Measurements from ENCODE around the gene POC1A. TPM values are rescaled to one million over a fixed set of nuclear protein-coding genes. Genes with fewer than 3 reads are reported as not detected.

Gene POC1A
- total RNA-seq, 1 donor from 2014 or later = 30.1 TPM

GRCh38 chr3:52149726-52150125 lies 4.5 kb downstream of the POC1A start:
- no peak for DNase-seq (ENCODE audit: low read depth, low spot score)
- no peaks in the 10 kb centered on the region for H3K27me3 Mint-ChIP-seq (ENCODE audit: low read depth)

GRCh38 chr3:52149021-52149420 lies 5.2 kb downstream of the POC1A start:
- DNase-seq (ENCODE audit: low read depth, low spot score) = no peak

More at GRCh38 chr3:52149726-52150125, 4.5 kb downstream of the POC1A start:
- H3K9me3 Mint-ChIP-seq = no peaks in the 10 kb centered on the region
- H3K4me1 Mint-ChIP-seq = peaks cover 20% of the 10 kb centered on the region
- H3K4me3 Mint-ChIP-seq = peak overlapping the region; percentile 38
- H3K36me3 Mint-ChIP-seq (ENCODE audit: low read depth) = no peaks in the 10 kb centered on the region
- TF ChIP-seq CTCF (conservative IDR thresholded peaks at IDR 0.05) = no peak
- no peak overlapping the region for H3K27ac Mint-ChIP-seq (ENCODE audit: unreplicated experiment)

GRCh38 chr3:52147804-52148203 lies 6.4 kb downstream of the POC1A start:
- H3K4me1 Mint-ChIP-seq = peaks cover 13% of the 10 kb centered on the region
- no peak overlapping the region for H3K4me3 Mint-ChIP-seq
- no peak for DNase-seq (ENCODE audit: low read depth, low spot score)
- H3K36me3 Mint-ChIP-seq (ENCODE audit: low read depth) = no peaks in the 10 kb centered on the region
- no peaks in the 10 kb centered on the region for H3K9me3 Mint-ChIP-seq
- H3K27ac Mint-ChIP-seq (ENCODE audit: unreplicated experiment) = no peak overlapping the region
- no peaks in the 10 kb centered on the region for H3K27me3 Mint-ChIP-seq (ENCODE audit: low read depth)
- TF ChIP-seq CTCF (conservative IDR thresholded peaks at IDR 0.05) = no peak

More at GRCh38 chr3:52149021-52149420, 5.2 kb downstream of the POC1A start:
- Mint-ChIP-seq H3K4me3 (no peak overlapping the region), H3K27ac (ENCODE audit: unreplicated experiment) (no peak overlapping the region), H3K4me1 (peaks cover 22% of the 10 kb centered on the region), H3K9me3 (no peaks in the 10 kb centered on the region), H3K27me3 (ENCODE audit: low read depth) (no peaks in the 10 kb centered on the region), H3K36me3 (ENCODE audit: low read depth) (no peaks in the 10 kb centered on the region)
- no peak for TF ChIP-seq CTCF (conservative IDR thresholded peaks at IDR 0.05)

- Mint-ChIP-seq H3K4me3 (no peak overlapping the region), H3K4me1 (peaks cover 10% of the 10 kb centered on the region), H3K9me3 (no peaks in the 10 kb centered on the region), H3K27ac (ENCODE audit: unreplicated experiment) (no peak overlapping the region), H3K36me3 (ENCODE audit: low read depth) (no peaks in the 10 kb centered on the region), H3K27me3 (ENCODE audit: low read depth) (no peaks in the 10 kb centered on the region)
- TF ChIP-seq CTCF (conservative IDR thresholded peaks at IDR 0.05) = no peak
- no peak for DNase-seq (ENCODE audit: low read depth, low spot score)
Observed at GRCh38 chr3:52146811-52147210, 7.4 kb downstream of the POC1A start.

- peaks cover 6% of the 10 kb centered on the region for H3K4me1 Mint-ChIP-seq
- no peak for TF ChIP-seq CTCF (conservative IDR thresholded peaks at IDR 0.05)
- no peak overlapping the region for H3K4me3 Mint-ChIP-seq
- no peaks in the 10 kb centered on the region for H3K36me3 Mint-ChIP-seq (ENCODE audit: low read depth)
- no peaks in the 10 kb centered on the region for H3K9me3 Mint-ChIP-seq
- H3K27ac Mint-ChIP-seq (ENCODE audit: unreplicated experiment) = no peak overlapping the region
- DNase-seq (ENCODE audit: low read depth, low spot score) = no peak
- no peaks in the 10 kb centered on the region for H3K27me3 Mint-ChIP-seq (ENCODE audit: low read depth)
Observed at GRCh38 chr3:52146189-52146588, 8.0 kb downstream of the POC1A start.

- H3K27ac Mint-ChIP-seq (ENCODE audit: unreplicated experiment) = no peak overlapping the region
- H3K36me3 Mint-ChIP-seq (ENCODE audit: low read depth) = no peaks in the 10 kb centered on the region
- H3K4me3 Mint-ChIP-seq = no peak overlapping the region
- H3K9me3 Mint-ChIP-seq = no peaks in the 10 kb centered on the region
- DNase-seq (ENCODE audit: low read depth, low spot score) = no peak
- no peaks in the 10 kb centered on the region for H3K27me3 Mint-ChIP-seq (ENCODE audit: low read depth)
- peaks cover 6% of the 10 kb centered on the region for H3K4me1 Mint-ChIP-seq
- TF ChIP-seq CTCF (conservative IDR thresholded peaks at IDR 0.05) = no peak
Observed at GRCh38 chr3:52145736-52146110, 8.5 kb downstream of the POC1A start.
